Mucosa of stomach (tissue), 1 donor: ENCODE measurements around the gene MCM5.
"Not testable (repeated sequence)": the region's sequence is repeated elsewhere in the genome, so short reads cannot be mapped to it uniquely, and the experiment has no call there.

Experiments
- H3K27me3 ChIP-seq: one replicate; pipeline ENCODE4 v1.7.0; 2013; ENCODE audit warnings: mild to moderate bottlenecking, low read length; ENCODE audit not compliant: control insufficient read depth, insufficient read depth
- H3K36me3 ChIP-seq: one replicate; pipeline ENCODE4 v1.7.0; 2013; ENCODE audit warnings: low read length; ENCODE audit not compliant: control insufficient read depth, insufficient read depth
- H3K4me1 ChIP-seq: one replicate; pipeline ENCODE4 v1.7.0; 2013; ENCODE audit warnings: mild to moderate bottlenecking, low read length; ENCODE audit not compliant: control insufficient read depth, insufficient read depth
- H3K4me3 ChIP-seq: one replicate; pipeline ENCODE4 v1.7.0; 2013; ENCODE audit warnings: low read length
- H3K9ac ChIP-seq: one replicate; pipeline ENCODE4 v1.7.0; 2013; ENCODE audit warnings: mild to moderate bottlenecking, low read length, moderate library complexity
- H3K9me3 ChIP-seq: one replicate; pipeline ENCODE4 v1.7.0; 2013; ENCODE audit warnings: mild to moderate bottlenecking, low read length, moderate library complexity; ENCODE audit not compliant: control insufficient read depth
- donor health status: Pancreatic carcinoma.

MCM5 gene

GRCh38 chr22:35399678-35400500 lies at the start of gene MCM5:
Gene MCM5 (plus strand): TSS chr22:35400140. CDS start chr22:35400439, 299 bp downstream.
- H3K4me3 ChIP-seq = peak within 1 kb of the TSS; percentile 93
- no peaks in the 10 kb centered on the region for H3K36me3 ChIP-seq
- H3K27me3 ChIP-seq = no peaks in the 10 kb centered on the region
- H3K9ac ChIP-seq = peak within 1 kb of the TSS; percentile 81
- no peaks in the 10 kb centered on the region for H3K9me3 ChIP-seq
- H3K4me1 ChIP-seq = peaks cover 3% of the 10 kb centered on the region

- Histone ChIP-seq H3K9ac (peak overlapping the region; percentile 69), H3K36me3 (no peaks in the 10 kb centered on the region), H3K4me1 (peaks cover 15% of the 10 kb centered on the region), H3K27me3 (peaks cover 8% of the 10 kb centered on the region), H3K9me3 (no peaks in the 10 kb centered on the region), H3K4me3 (peak overlapping the region; percentile 33)
These were observed 49.1 kb upstream of the MCM5 start for GRCh38 chr22:35350539-35351503.

- no peaks in the 10 kb centered on the region for H3K9me3 ChIP-seq
- H3K4me3 ChIP-seq = no peak overlapping the region
- H3K36me3 ChIP-seq = no peaks in the 10 kb centered on the region
- no peak overlapping the region for H3K9ac ChIP-seq
- H3K4me1 ChIP-seq = peaks cover 15% of the 10 kb centered on the region
- H3K27me3 ChIP-seq = peaks cover 8% of the 10 kb centered on the region
These were observed 47.5 kb upstream of the MCM5 start for GRCh38 chr22:35352214-35353111.

- Histone ChIP-seq H3K4me3 (no peak overlapping the region), H3K27me3 (peaks cover 8% of the 10 kb centered on the region), H3K4me1 (peaks cover 15% of the 10 kb centered on the region), H3K9me3 (no peaks in the 10 kb centered on the region), H3K36me3 (no peaks in the 10 kb centered on the region), H3K9ac (no peak overlapping the region)
These were observed 46.6 kb upstream of the MCM5 start for GRCh38 chr22:35353318-35353717.

GRCh38 chr22:35354068-35354467 lies 45.9 kb upstream of the MCM5 start:
- Histone ChIP-seq H3K4me1 (peaks cover 15% of the 10 kb centered on the region), H3K36me3 (no peaks in the 10 kb centered on the region), H3K9ac (no peak overlapping the region)

GRCh38 chr22:35357883-35358621 lies 41.9 kb upstream of the MCM5 start:
- H3K4me1 ChIP-seq = no peaks in the 10 kb centered on the region
- H3K9ac ChIP-seq = no peak overlapping the region
- H3K9me3 ChIP-seq = no peaks in the 10 kb centered on the region
- no peak overlapping the region for H3K4me3 ChIP-seq
- H3K27me3 ChIP-seq = no peaks in the 10 kb centered on the region
- H3K36me3 ChIP-seq = no peaks in the 10 kb centered on the region

More at GRCh38 chr22:35354068-35354467, 45.9 kb upstream of the MCM5 start:
- Histone ChIP-seq H3K4me3 (no peak overlapping the region), H3K9me3 (no peaks in the 10 kb centered on the region), H3K27me3 (peaks cover 8% of the 10 kb centered on the region)

GRCh38 chr22:35359380-35360065 lies 40.4 kb upstream of the MCM5 start:
- no peaks in the 10 kb centered on the region for H3K9me3 ChIP-seq
- H3K4me3 ChIP-seq = no peak overlapping the region
- H3K36me3 ChIP-seq = no peaks in the 10 kb centered on the region
- H3K9ac ChIP-seq = no peak overlapping the region
- no peaks in the 10 kb centered on the region for H3K4me1 ChIP-seq
- no peaks in the 10 kb centered on the region for H3K27me3 ChIP-seq

GRCh38 chr22:35361001-35361558 lies 38.9 kb upstream of the MCM5 start:
- H3K27me3 ChIP-seq = no peaks in the 10 kb centered on the region
- no peak overlapping the region for H3K4me3 ChIP-seq
- H3K9ac ChIP-seq = no peak overlapping the region
- H3K36me3 ChIP-seq = no peaks in the 10 kb centered on the region
- no peaks in the 10 kb centered on the region for H3K4me1 ChIP-seq
- H3K9me3 ChIP-seq = no peaks in the 10 kb centered on the region

- Histone ChIP-seq H3K4me1 (peaks cover 11% of the 10 kb centered on the region), H3K27me3 (no peaks in the 10 kb centered on the region), H3K9ac (no peak overlapping the region), H3K9me3 (no peaks in the 10 kb centered on the region), H3K4me3 (no peak overlapping the region), H3K36me3 (no peaks in the 10 kb centered on the region)
These were observed 36.3 kb upstream of the MCM5 start for GRCh38 chr22:35363566-35364086.

- peaks cover 11% of the 10 kb centered on the region for H3K4me1 ChIP-seq
- not testable (repeated sequence) for H3K9ac ChIP-seq, H3K36me3 ChIP-seq, H3K4me3 ChIP-seq, H3K9me3 ChIP-seq, H3K27me3 ChIP-seq
These were observed 35.7 kb upstream of the MCM5 start for GRCh38 chr22:35364230-35364629.
